Ramos (cell line): ENCODE measurements around the gene CEP131.
"Not testable (repeated sequence)": the region's sequence is repeated elsewhere in the genome, so short reads cannot be mapped to it uniquely, and the experiment has no call there.

Experiments used
- in situ Hi-C: fragments of 300-500 bp; cut with MboI; formaldehyde crosslinking; loops from one replicate; pipeline ENCODE4 v1.14.3; 2022; ENCODE audit warnings: low sequenced_read_pairs; ENCODE audit not compliant: unreplicated experiment

Gene CEP131

DNA sequence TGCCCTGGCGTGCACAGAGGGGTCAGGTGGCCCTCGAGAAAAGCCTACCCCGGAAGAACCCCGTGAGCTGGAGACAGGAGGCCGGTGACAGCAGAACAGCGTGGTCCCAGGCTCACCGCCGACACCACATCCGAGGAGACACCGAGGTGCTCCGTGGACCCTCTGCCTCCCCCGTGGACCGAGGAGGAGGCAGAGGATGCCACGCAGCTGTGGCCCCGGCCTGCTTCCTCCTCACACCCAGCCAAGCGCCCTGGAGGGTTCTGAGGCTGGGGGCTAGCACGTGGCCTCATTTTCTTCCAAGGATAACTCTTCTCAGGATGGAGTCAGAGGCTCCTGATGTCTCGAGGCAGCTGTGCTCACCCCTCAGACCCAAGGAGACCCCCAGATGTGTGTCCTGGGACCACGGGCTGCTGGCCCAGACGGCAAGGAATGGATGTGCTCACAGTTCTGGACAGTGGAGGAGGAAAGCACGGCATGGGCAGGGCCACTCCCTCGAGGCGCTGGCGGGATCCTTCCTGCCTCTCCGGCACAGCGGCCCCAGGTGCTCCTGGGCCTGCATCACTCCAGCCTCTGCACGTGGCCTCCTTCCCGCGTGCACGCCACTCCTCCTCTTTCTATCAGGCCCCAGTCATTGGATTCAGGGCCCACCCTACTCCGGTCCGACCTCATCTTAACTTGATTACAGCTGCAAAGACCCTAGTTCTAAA is 61.9 kb downstream of the CEP131 start:
- in situ Hi-C loops, result no loop called here

DNA sequence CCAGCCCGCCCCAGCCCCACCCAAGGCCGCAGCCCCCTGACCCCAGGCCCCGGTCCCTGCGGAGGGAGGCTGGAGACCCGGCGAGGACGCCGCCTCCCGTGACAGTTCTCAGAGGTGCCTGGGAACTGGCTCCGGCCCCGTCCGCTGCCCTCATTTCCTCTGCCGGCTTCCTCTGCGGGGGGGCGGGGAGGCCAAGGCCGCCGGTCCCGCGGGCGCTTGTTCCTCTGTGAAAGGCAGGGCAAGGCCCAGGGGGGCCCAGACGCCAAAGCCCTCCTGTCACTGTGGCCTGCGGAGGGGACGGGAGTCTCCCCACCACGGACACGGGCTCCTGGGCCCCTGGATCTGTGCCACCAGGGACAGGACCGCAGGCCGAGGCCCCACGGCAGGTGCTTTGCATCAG is 62.5 kb downstream of the CEP131 start:
- in situ Hi-C loops, result no loop called here

DNA sequence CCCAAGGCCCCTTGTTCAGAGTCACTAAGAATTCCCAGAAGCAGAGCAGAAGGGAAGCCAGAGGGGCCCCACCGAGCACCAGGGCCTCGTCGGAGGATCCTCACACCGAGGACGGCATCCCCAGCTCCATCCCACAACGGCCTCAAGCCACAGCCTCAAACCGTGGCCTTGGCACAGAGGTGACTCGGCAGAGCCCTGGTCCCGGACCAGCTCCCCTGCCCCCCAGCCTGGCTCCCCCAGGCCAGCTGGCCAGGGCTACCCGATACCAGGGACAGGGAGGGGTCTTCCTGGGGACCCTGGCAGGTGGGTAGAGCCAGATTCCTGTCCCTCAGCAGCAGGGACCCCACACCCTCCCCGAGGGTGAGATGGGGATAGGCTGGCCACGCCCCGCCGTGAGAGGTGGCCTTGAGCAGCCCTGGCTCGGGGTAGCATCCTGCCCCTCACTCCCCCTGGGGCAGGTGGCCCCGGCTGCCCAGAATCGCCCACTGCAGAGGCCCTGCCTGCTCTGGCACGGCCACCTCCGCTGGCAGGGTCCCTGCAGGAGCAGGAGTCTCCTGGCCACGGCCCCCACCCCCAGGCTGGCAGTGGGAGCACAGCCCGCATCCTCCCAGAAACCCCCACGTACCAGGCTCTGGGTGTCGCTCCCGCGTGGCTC is 63.0 kb downstream of the CEP131 start:
- in situ Hi-C loops, result no loop called here

DNA sequence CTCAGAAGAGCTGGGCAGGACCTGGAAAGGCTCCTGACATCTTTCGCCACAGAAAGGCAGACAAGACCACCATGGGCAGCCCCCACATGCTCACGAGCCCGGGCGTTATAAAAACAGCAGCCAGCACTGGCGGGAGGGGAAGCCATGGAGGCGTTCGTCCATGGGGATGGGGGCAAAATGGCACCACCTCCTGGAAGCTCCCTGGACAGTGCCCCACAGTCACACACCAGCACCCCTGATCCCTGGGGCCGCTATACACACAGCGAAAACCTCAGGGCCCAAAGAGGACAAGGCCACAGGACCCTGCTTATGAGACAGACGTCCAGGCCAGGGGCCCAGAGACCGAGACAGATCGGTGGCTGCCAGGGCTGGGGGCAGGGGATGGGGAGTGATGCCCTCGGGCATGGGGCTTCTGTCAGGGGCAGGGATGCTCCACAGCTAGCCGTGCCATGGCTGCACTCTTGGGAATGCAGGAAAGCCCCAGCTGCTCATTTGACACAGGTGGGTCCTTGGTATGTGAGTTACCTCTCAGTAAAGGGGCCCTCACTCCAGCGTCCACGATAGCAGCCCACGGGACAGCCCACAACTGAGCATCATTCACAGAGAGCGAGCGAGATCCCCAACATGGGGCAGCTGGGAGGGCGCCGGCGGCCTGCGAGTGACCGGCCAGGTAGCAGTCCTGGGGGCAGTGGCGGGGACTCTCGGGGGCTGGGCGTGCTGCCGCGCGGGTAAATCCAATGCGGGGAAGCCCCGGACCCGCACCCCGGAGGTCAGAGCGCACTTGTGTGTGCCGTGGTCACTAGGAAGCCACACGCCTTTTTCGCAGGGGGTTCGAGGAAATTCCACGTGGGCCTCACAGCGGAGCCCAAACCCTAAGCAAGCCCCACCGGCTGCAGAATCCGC is 63.8 kb downstream of the CEP131 start:
- in situ Hi-C loops, result no loop called here

DNA sequence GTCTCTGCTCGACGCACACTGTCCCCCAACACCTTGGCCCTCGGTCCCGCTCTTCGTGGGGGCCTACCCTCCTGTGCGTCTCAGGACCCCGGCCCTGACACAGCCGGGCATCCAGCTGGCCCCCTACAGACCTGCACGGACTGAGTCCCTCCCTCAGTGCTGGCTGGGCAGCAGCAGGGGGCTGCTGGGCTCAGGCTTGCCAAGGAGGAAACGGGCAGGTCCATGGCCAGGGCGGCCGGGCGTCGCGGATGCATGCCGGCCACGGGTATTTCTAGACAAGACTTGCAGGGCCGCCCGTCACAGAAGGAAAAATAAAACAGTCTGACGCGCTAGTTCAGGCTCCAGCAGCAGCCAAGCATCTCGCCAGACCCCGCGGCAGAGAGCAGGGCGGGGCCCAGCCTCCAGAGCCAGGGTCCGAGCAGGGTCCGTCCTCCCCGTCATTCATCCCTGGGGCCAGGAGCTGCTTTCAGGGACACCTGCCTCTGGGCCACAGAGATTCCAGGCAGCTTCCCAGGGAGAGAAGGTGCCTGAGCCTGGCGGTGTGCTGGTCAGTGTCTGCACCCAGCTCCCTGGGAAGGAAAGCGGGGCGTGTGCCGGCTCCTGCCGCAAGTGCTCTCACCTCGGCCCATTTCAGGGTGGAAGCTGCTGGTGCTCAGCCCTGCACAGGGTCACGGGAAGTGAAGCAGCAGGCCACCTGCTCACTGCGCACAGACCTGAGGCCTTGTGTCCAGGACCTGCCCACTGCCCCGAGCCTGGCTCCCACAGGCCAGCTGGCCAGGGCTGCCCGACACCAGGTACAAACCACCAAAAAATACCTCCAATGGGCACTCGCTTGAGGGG is 64.7 kb downstream of the CEP131 start:
- in situ Hi-C loops, result no loop called here

DNA sequence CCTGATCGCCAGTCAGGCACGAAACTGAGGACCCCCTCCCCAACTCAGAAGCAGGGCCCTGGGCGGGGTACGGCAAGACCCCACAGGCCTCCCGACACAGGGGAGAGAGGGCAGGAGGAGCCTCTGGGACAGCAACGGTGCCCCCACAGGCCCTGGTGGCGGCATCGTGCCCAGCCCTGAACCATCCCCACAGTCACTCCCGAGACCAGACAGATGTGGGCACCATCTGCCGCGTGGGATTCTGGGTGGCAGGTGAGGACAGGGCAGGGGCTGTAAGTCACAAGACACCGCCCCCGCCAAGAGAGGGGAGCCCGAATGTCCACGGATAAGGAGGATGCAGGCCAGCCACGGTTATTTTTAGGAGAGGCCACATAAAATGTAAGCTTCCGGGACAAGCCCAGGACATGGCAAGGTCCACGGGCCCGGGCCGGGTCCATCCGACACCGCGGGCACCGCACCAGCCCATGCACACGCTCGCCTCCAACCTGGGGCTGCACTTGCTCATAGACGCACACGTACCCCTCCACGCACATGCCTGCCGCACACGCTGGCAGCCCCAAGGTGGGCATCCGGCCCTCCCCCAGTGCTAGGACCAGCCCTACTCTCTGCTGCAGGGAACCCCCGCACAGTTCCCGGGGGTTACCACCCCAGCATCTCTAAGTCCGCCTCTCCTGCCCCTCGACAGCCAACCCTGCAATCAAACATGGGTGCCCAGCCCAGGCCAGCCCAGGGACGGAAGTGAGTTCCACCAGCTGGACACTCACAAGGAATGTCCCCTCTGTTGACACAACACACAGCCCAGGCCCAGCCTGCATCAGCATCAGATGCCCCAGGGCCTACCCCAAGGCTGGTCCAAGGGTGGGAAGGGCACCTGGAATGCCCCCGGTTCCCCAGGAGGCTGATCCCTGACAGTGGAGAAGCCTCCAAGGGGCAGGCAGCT is 65.6 kb downstream of the CEP131 start:
- in situ Hi-C loops, result no loop called here

GRCh38 chr17:81154961-81155360 is 67.8 kb downstream of the CEP131 start:
- in situ Hi-C loops, result no loop called here

- in situ Hi-C loops, result not testable (repeated sequence)
Observed at GRCh38 chr17:81154016-81154415, 68.7 kb downstream of the CEP131 start.

DNA sequence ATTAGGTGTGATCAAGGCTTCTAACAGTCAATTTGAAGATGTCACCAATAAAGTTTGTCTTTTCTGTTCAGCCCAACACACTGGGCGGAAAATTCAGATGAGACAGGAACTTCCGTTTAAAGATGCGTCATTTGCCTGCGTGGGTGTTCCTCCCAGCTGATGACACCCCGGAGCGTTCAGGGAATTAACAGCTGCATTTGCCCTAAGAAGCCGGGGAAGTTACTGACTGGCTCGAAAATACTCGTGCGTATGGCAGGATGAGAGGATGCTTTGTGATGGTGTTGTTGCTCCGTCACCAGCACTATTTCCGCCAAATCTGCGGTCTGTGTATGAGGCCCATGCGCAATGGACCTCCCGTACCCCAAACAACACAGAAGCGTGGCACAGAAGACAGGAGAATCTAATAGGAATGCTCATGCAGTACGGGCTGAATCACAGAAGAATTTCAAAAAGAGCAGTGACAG is 69.4 kb downstream of the CEP131 start:
- in situ Hi-C loops, result no loop called here

DNA sequence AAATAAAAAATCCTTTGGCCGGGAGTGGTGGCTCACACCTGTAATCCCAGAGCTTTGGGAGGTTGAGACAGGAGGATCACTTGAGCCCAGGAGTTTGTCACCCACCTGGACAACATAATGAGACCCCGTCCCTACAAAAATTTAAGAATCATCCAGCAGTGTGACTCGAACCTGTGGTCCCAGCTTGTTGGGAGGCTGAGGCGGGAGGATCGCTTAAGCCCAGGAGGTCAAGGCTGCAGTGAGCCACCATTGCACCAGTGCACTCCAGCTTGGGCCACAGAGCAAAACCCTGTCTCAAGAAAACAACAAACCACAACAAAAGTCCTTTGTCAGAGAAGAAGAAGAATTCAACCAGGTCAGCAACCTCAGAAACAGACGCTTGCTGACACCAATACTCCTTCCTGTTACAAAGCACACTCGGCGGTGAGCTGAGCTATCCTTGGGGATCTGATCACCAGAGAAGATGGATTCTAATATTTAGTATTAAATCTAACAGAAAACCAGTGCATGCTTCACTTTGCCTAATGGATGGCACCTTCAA is 70.4 kb downstream of the CEP131 start:
- in situ Hi-C loops, result no loop called here

DNA sequence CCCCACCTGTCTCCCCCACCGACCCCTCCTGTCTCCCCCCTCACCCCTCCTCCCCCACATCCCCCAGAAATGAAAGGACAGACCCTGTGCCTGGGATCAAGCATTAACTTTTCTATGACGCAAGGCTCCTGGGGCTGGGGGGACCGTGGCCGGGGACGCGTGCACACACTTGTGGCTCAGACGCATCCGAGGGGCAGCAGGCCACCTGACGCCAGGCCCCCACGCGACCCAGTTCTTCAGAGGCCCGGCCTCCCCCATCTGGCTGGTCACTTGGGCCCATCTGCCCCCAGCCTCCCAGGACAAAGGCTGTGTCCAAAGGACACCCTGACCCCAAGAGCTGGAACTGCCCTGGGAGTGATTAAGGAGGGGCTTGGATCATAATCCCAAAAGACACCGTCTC is 71.5 kb downstream of the CEP131 start:
- in situ Hi-C loops, result no loop called here

DNA sequence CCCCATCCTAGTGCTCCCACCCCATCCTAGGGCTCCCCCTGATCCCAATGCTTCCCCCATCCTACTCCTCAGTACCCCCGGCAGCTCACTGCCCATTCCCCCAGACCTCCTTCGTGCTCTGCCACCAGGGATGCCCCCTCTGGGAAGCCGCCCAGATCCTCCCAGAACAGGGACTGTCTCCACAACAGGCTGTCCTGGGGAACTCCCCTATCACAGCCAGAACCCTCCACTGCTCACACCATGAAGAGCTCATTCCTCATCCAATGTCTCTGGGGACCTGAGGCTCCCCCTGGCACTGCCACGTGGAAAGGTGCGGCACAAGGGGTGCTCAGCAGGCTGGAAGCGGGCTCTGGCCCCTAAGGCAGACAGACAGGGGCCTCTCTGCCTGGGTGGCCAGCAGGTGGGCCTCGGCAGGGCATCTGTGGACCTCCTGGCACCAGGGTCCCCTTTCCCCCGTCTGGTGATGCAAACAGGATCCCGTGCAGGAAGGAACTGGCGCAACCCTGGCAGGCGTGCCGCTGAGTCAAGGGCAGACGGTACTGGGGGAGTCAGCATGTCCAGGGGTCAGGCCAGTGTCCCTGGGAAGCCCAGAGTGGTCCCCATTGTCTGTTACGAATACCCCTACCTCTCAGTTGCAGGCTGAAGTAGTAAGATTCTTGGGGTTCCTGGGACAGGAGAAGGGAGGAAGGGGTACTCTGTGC is 72.2 kb downstream of the CEP131 start:
- in situ Hi-C loops, result no loop called here

GRCh38 chr17:81148986-81149533 is 73.7 kb downstream of the CEP131 start:
- in situ Hi-C loops, result loop anchor here (10.0 kb wide), 1 partner anchor 96 kb away; no protein-coding TSS in a partner anchor

DNA sequence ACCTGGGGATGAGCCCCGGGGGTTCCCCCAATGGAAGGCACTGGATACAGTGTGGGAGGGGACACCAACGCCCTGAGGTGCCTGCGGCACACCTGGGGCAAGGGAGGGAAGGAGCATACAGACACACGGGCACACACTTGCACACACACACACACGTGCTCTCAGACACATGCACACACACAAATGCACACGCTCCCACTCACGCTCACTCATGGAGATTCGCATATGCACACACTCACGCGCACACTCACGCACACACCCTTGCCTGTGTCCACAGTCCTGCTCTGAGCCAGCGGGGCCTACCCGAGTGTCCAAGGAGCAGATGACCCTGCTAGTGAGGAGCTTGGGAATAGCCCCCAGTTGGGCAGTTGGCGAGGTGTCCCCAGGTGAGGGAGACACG is 74.2 kb downstream of the CEP131 start:
- in situ Hi-C loops, result loop anchor here (10.0 kb wide), 1 partner anchor 96 kb away; no protein-coding TSS in a partner anchor

- in situ Hi-C loops, result loop anchor here (10.0 kb wide), 1 partner anchor 97 kb away; no protein-coding TSS in a partner anchor
Observed at GRCh38 chr17:81147701-81148100, 75.1 kb downstream of the CEP131 start.

GRCh38 chr17:81146208-81146607 is 76.6 kb downstream of the CEP131 start:
- in situ Hi-C loops, result loop anchor here (10.0 kb wide), 1 partner anchor 99 kb away; no protein-coding TSS in a partner anchor

GRCh38 chr17:81144423-81144781 is 78.4 kb downstream of the CEP131 start:
- in situ Hi-C loops, result loop anchor here (10.0 kb wide), 1 partner anchor 100 kb away; no protein-coding TSS in a partner anchor
